AG09309 (cell line): ENCODE measurements around the gene PPP6R2.

Experiments used
- DNase-seq: peaks from one replicate; pipeline ENCODE4 v3.0.0-alpha.2; 2010; ENCODE audit warnings: low read depth
- H3K4me3 ChIP-seq: 2 replicates; pipeline ENCODE4 v1.5.1; 2011; ENCODE audit warnings: mild to moderate bottlenecking, low read depth, low read length, moderate library complexity; ENCODE audit not compliant: control insufficient read depth
- CTCF ChIP-seq: IDR thresholded peaks from 2 replicates; pipeline ENCODE4 v1.5.1; 2011; ENCODE audit warnings: mild to moderate bottlenecking, low read depth, low read length, inconsistent platforms; ENCODE audit not compliant: insufficient read depth, control insufficient read depth; ENCODE audit errors: missing control alignments

Gene PPP6R2

GRCh38 chr22:50471962-50472361 is 128.8 kb downstream of the PPP6R2 start:
- no peak for TF ChIP-seq CTCF
- no peak for DNase-seq
- H3K4me3 ChIP-seq, result no peak overlapping the region

- no peak overlapping the region for H3K4me3 ChIP-seq
- no peak for DNase-seq
- peak; percentile 30 for TF ChIP-seq CTCF
Observed at GRCh38 chr22:50473088-50473487, 130.0 kb downstream of the PPP6R2 start.

- DNase-seq, result no peak
- TF ChIP-seq CTCF, result no peak
- H3K4me3 ChIP-seq, result peak overlapping the region; percentile 78
Observed at GRCh38 chr22:50473855-50474671, 130.9 kb downstream of the PPP6R2 start.

GRCh38 chr22:50474710-50475651 is 131.9 kb downstream of the PPP6R2 start, which contains the start of gene SBF1:
Gene SBF1, minus strand, starts transcription at chr22:50475035. Its CDS starts 195 bp downstream, at chr22:50474840.
- no peak for TF ChIP-seq CTCF
- H3K4me3 ChIP-seq, result peak within 1 kb of the TSS; percentile 78
- DNase-seq, result peak; percentile 28

GRCh38 chr22:50475652-50476002 is 132.5 kb downstream of the PPP6R2 start:
- peak overlapping the region; percentile 70; the same call in 1 of the 2 replicates for H3K4me3 ChIP-seq
- no peak for TF ChIP-seq CTCF
- no peak for DNase-seq

- DNase-seq, result no peak
- no peak for TF ChIP-seq CTCF
- H3K4me3 ChIP-seq, result no peak overlapping the region
Observed at GRCh38 chr22:50476868-50477267, 133.7 kb downstream of the PPP6R2 start.
